GM23248 (cell line): Measurements from ENCODE around the gene RPP25L. TPM values are rescaled to one million over a fixed set of nuclear protein-coding genes. Genes with fewer than 3 reads are reported as not detected.

Experiments used
- DNase-seq: peaks from one replicate; pipeline ENCODE4 v3.0.0-alpha.2; 2015
- H2AFZ ChIP-seq: fragments of 200-600 bp; sonication (generic); 2 replicates; pipeline ENCODE4 v1.6.1; 2016; ENCODE audit warnings: antibody characterized with exemption
- H3F3A ChIP-seq: fragments of 200-600 bp; sonication (generic); 2 replicates; pipeline ENCODE4 v1.6.1; 2016; ENCODE audit warnings: mild to moderate bottlenecking, antibody characterized with exemption, mixed run types; ENCODE audit not compliant: insufficient read depth
- H3K27ac ChIP-seq: fragments of 200-600 bp; sonication (generic); 2 replicates; pipeline ENCODE4 v1.5.1; 2016; ENCODE audit warnings: mild to moderate bottlenecking
- H3K27me3 ChIP-seq: fragments of 200-600 bp; sonication (generic); replicated peaks from 2 replicates; pipeline ENCODE4 v1.6.1; 2016; ENCODE audit warnings: mild to moderate bottlenecking; ENCODE audit not compliant: insufficient read depth
- H3K36me3 ChIP-seq: fragments of 200-600 bp; sonication (generic); 2 replicates; pipeline ENCODE4 v1.6.1; 2016; ENCODE audit warnings: low read depth, mild to moderate bottlenecking
- H3K4me1 ChIP-seq: fragments of 200-600 bp; sonication (generic); 2 replicates; pipeline ENCODE4 v1.6.1; 2016; ENCODE audit warnings: mild to moderate bottlenecking; ENCODE audit not compliant: insufficient read depth
- H3K4me2 ChIP-seq: fragments of 200-600 bp; sonication (generic); one replicate; pipeline ENCODE4 v1.6.1; 2016; ENCODE audit warnings: mild to moderate bottlenecking; ENCODE audit not compliant: unreplicated experiment
- H3K4me3 ChIP-seq: fragments of 200-600 bp; sonication (generic); 2 replicates; pipeline ENCODE4 v1.5.1; 2016; ENCODE audit warnings: mild to moderate bottlenecking
- H3K79me2 ChIP-seq: fragments of 200-600 bp; sonication (generic); 2 replicates; pipeline ENCODE4 v1.6.1; 2016; ENCODE audit warnings: mild to moderate bottlenecking; ENCODE audit not compliant: insufficient read depth
- H3K9ac ChIP-seq: fragments of 200-600 bp; sonication (generic); 2 replicates; pipeline ENCODE4 v1.6.1; 2016; ENCODE audit warnings: mild to moderate bottlenecking
- H3K9me2 ChIP-seq: fragments of 200-600 bp; sonication (generic); 2 replicates; pipeline ENCODE4 v1.6.1; 2016; ENCODE audit warnings: mixed run types, mild to moderate bottlenecking, moderate library complexity; ENCODE audit not compliant: insufficient read depth
- H3K9me3 ChIP-seq: fragments of 200-600 bp; sonication (generic); one replicate; pipeline ENCODE4 v1.6.1; 2017; ENCODE audit warnings: low read depth
- H4K20me1 ChIP-seq: fragments of 200-600 bp; sonication (generic); 2 replicates; pipeline ENCODE4 v1.6.0; 2016; ENCODE audit not compliant: insufficient read depth
- EZH2 ChIP-seq: fragments of 200-600 bp; sonication (generic); IDR thresholded peaks from 2 replicates; pipeline ENCODE4 v1.6.1; 2018; ENCODE audit warnings: antibody characterized with exemption, mild to moderate bottlenecking; ENCODE audit not compliant: insufficient read depth, poor library complexity, severe bottlenecking
- EZH2phosphoT487 ChIP-seq: fragments of 200-600 bp; sonication (generic); IDR thresholded peaks from 2 replicates; pipeline ENCODE4 v1.6.1; 2018; ENCODE audit warnings: antibody characterized with exemption, moderate library complexity, mild to moderate bottlenecking, low read depth; ENCODE audit not compliant: insufficient read depth
- WGBS, 2 experiments: methylation state at CpG; one replicate each; pipeline ENCODE4 v1.1.6; 2015 to 2017; ENCODE audit warnings: low lambda C conversion rate in 2 of 2, low coverage in 1 of 2; ENCODE audit errors: missing lambda C conversion rate in 2 of 2; 5-methylcytosine and 5-hydroxymethylcytosine counted together
- in situ Hi-C: fragments of 300-500 bp; cut with MboI; formaldehyde crosslinking; loops from 2 replicates; pipeline ENCODE4 v1.15.0; 2020
- polyA plus RNA-seq: library from polyadenylated mRNA; unstranded; fragments of >200 nt; fragmentation: Nextera tagmentation; extraction: Ambion mirVana; gene quantifications from 2 replicates; pipeline ENCODE4 v1.2.1, GENCODE V29; 2016
- total RNA-seq: library from RNA; depleted of rRNA; stranded (reverse); fragments of >200 nt; shearing (Covaris generic); gene quantifications from 2 replicates; pipeline ENCODE4 v1.2.3, GENCODE V29; 2014

Gene RPP25L
- total and polyA plus RNA-seq, 2 experiments from 2014 or later = 16.9 to 21.0 TPM

DNA sequence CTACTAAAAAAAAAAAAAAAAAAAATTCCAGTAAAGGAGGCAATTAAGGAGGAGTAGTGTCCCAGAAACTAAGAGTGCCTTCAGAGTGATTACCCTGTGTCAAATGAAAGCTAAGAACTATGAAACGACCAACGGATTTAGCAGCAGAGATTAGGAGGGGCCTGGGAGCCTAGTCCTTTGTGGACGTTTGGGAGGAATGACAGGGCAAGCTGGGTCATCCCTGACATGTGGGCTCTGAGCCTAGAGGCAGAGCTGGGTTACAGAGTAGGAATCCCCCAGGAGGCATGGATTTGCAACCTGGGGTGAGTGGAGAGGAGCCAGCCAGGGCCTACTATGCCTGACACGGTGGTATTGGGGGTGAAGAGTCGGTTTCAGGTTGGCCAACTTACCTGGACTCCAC, 21.3 kb upstream of the RPP25L start:
- no peaks in the 10 kb centered on the region for H3K9me3 ChIP-seq
- no peaks in the 10 kb centered on the region for H4K20me1 ChIP-seq
- H3K27me3 ChIP-seq = peaks cover 21% of the 10 kb centered on the region
- no peak overlapping the region for H3K27ac ChIP-seq
- no peak overlapping the region for H3K9ac ChIP-seq
- TF ChIP-seq EZH2phosphoT487 (no peak), EZH2 (no peak)
- WGBS, 2 experiments = 49 to 51% methylated on average over 5 of the region's 5 CpGs
- H3F3A ChIP-seq = peaks cover 7% of the 10 kb centered on the region; the same call in 1 of the 2 replicates
- no peak overlapping the region for H3K4me2 ChIP-seq
- no peaks in the 10 kb centered on the region for H3K9me2 ChIP-seq
- in situ Hi-C loops = no loop called here
- no peak overlapping the region for H3K4me3 ChIP-seq
- no peak for DNase-seq
- H3K4me1 ChIP-seq = peaks cover 4% of the 10 kb centered on the region
- H3K36me3 ChIP-seq = no peaks in the 10 kb centered on the region
- peaks cover 23% of the 10 kb centered on the region for H3K79me2 ChIP-seq
- no peak overlapping the region for H2AFZ ChIP-seq

DNA sequence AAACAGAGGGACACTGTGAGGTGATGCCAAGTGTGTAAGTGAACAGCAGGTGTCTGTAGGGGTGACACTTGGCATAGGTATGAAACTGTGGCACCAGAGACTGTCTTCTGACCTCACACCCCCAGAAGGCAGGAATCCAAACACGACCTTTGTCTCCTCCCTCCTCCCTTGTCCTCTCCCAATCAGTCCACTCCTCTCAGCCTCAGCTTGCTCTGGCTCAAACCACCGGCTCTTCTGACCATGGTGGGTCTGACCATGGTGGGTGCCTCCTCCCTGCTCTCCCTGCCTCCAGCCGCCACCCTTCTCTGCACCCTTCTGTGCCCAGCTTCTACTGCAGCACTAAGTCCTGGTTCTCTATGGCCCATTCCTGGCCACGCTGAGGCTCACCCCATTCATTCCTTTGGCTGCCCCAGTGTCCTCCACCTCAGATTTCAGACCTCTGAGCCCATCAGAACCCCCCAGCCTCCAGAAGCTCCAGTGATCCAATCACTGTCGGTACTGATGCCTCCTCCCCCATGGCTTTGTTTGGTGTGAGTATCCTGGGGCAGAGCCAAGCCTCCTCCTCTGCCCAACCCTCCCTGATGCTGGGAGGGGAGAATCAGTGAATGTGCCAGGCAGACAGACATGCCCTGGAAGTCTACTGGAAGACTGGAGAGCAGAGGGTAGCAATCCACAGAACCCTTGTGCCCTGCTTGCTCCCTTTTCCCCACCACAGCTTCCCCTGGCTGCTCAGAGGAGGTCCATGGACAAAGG, 18.7 kb upstream of the RPP25L start:
- 28 to 42% methylated on average over 4 to 5 of the region's 5 CpGs for WGBS, 2 experiments
- H3F3A ChIP-seq = peaks cover 7% of the 10 kb centered on the region; the same call in 1 of the 2 replicates
- no peak overlapping the region for H3K4me3 ChIP-seq
- TF ChIP-seq EZH2 (no peak), EZH2phosphoT487 (no peak)
- no peaks in the 10 kb centered on the region for H3K9me3 ChIP-seq
- DNase-seq = peak; percentile 29
- in situ Hi-C loops = no loop called here
- H3K9me2 ChIP-seq = no peaks in the 10 kb centered on the region
- no peaks in the 10 kb centered on the region for H4K20me1 ChIP-seq
- H3K4me1 ChIP-seq = no peaks in the 10 kb centered on the region
- H3K36me3 ChIP-seq = no peaks in the 10 kb centered on the region
- H3K79me2 ChIP-seq = peaks cover 5% of the 10 kb centered on the region
- no peak overlapping the region for H3K4me2 ChIP-seq
- no peak overlapping the region for H2AFZ ChIP-seq
- no peak overlapping the region for H3K27ac ChIP-seq
- H3K9ac ChIP-seq = no peak overlapping the region
- peaks cover 46% of the 10 kb centered on the region for H3K27me3 ChIP-seq

DNA sequence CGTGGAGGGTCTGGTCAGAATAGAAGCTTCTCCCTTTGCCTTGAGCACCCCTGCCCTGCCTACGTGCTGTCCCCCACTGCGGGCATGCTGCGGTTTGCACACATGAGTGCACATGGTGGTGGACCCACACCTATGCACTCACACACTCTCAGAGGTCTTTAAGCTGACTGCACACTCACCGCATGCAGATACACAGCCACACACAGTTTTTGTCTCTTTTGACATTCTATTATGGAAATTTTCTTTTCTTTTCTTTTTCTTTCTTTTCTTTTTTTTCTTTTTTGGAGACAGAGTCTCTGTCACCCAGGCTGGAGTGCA, 17.6 kb upstream of the RPP25L start:
- Histone ChIP-seq H3K4me1 (no peaks in the 10 kb centered on the region), H3K4me2 (peak overlapping the region; percentile 30), H4K20me1 (no peaks in the 10 kb centered on the region), H3K27me3 (peaks cover 54% of the 10 kb centered on the region), H3K36me3 (no peaks in the 10 kb centered on the region), H3K9ac (no peak overlapping the region), H3K4me3 (peak overlapping the region; percentile 52; the same call in 1 of the 2 replicates), H3K9me2 (no peaks in the 10 kb centered on the region), H3K79me2 (no peaks in the 10 kb centered on the region), H3F3A (peaks cover 7% of the 10 kb centered on the region; the same call in 1 of the 2 replicates), H2AFZ (0 out of 2 replicates have a peak overlapping the region, but pooled peaks have one; percentile 33), H3K9me3 (no peaks in the 10 kb centered on the region), H3K27ac (no peak overlapping the region)
- no peak for DNase-seq
- in situ Hi-C loops = no loop called here
- TF ChIP-seq EZH2phosphoT487 (0 out of 2 replicates have a peak, but pooled peaks have one; percentile 27), EZH2 (peak; percentile 61)
- WGBS, 2 experiments = 16 to 28% methylated on average over 5 of the region's 5 CpGs

DNA sequence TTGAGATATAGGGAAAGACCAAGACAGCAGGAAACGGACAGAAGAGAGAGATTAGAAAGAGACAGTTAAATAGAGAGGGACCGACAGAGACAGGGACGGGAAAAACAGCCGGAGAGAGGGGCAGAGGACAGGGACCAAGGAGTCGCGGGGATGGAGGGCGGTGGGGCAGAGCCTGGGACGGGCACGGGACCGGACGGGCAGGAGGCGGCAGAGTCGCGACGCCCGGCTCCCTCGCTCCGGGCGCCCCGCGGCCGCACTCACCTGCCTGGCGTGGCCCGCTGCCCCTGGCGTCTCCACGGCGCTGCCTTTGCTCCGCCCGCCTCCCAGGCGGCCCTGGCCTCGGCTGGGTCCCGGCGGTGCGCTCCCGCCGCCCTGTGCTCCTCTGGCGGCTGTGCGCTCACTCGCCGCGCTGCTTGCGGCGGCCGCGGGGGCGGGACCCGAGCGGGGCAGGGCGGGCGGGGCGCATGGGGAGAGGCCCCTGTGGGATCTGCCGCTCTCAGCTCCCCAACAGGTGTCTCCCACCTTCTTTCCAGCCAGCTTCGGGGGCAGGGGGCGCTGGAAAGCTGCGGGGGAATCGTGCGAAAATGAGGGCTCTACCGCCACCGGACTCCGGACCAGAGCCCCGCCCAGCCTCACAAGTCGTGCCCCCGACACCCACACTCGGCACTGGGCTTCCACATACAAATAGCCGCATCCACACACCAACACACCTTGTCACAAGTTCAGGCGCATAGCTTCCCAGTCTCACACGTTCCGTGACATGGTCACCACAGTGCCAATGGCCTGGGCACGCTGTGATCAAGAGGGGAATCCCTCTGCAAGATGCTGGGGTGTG, 17.0 kb upstream of the RPP25L start, which contains the start of gene ARID3C:
TSS of gene ARID3C (minus strand) at position 411 of the 835 bp plus-strand sequence. CDS start 1,052 bp downstream, outside the sequence.
- no peaks in the 10 kb centered on the region for H3K79me2 ChIP-seq
- WGBS, 2 experiments = 1 to 3% methylated on average over 48 to 52 of the region's 69 CpGs
- peak within 1 kb of the TSS; percentile 33; the same call in 1 of the 2 replicates for H2AFZ ChIP-seq
- peaks cover 7% of the 10 kb centered on the region; the same call in 1 of the 2 replicates for H3F3A ChIP-seq
- H3K4me2 ChIP-seq = peak within 1 kb of the TSS; percentile 30
- TF ChIP-seq EZH2 = peak; percentile 93
- 0 out of 2 replicates have a peak, but pooled peaks have one; percentile 26 for TF ChIP-seq EZH2phosphoT487
- no peaks in the 10 kb centered on the region for H3K9me2 ChIP-seq
- H3K9ac ChIP-seq = no peak within 1 kb of the TSS
- H3K4me1 ChIP-seq = no peaks in the 10 kb centered on the region
- no peaks in the 10 kb centered on the region for H4K20me1 ChIP-seq
- peak; percentile 72 for DNase-seq
- H3K9me3 ChIP-seq = no peaks in the 10 kb centered on the region
- peaks cover 60% of the 10 kb centered on the region for H3K27me3 ChIP-seq
- H3K4me3 ChIP-seq = peak within 1 kb of the TSS; percentile 52
- in situ Hi-C loops = no loop called here
- H3K27ac ChIP-seq = no peak within 1 kb of the TSS
- H3K36me3 ChIP-seq = no peaks in the 10 kb centered on the region
